Keratinocyte (primary cell): Measurements from ENCODE around the gene BASP1.

ENCODE experiments used
- CTCF ChIP-seq, 3 experiments: IDR thresholded peaks in 1 of 3; conservative IDR thresholded peaks in 1 of 3; optimal IDR thresholded peaks in 1 of 3; 2 replicates in 2 of 3; 3 replicates in 1 of 3; pipeline versions ENCODE3 to v1.5.1; 2011; ENCODE audit warnings: low read length in 3 of 3, mild to moderate bottlenecking in 3 of 3, moderate library complexity in 2 of 3, control low read depth in 1 of 3, inconsistent platforms in 1 of 3; ENCODE audit not compliant: insufficient read depth in 2 of 3; ENCODE audit errors: extremely low read depth in 1 of 3
- EZH2 ChIP-seq: IDR thresholded peaks from one replicate; pipeline ENCODE4 v1.6.1; 2012; ENCODE audit warnings: inconsistent platforms, mild to moderate bottlenecking, low read length, moderate library complexity

GRCh38 chr5:17180864-17181723, 36.3 kb upstream of the BASP1 start:
- no peak for TF ChIP-seq CTCF (optimal IDR thresholded peaks at IDR 0.05 in 1 of 3, IDR thresholded peaks at IDR 0.05 in 1 of 3, conservative IDR thresholded peaks at IDR 0.05 in 1 of 3; ENCODE audit: extremely low read depth in 1 of 3, insufficient read depth in 2 of 3, low read length in 3 of 3)
- no peak for TF ChIP-seq EZH2
